Activated T-cell treated with anti-CD3 and anti-CD28 coated beads, Interleukin-2, amount 50 U/mL, for 24 hours (primary cell): Measurements from ENCODE around the gene RABGAP1L.

Experiments
- DNase-seq: peaks from one replicate; pipeline ENCODE4 v3.0.0-alpha.2; 2020
- H3K27ac Mint-ChIP-seq: 2 replicates; pipeline ENCODE4 v1.8.0; 2020; ENCODE audit warnings: mild to moderate bottlenecking, mixed read lengths
- H3K27me3 Mint-ChIP-seq: 2 replicates; pipeline ENCODE4 v1.8.0; 2020; ENCODE audit warnings: mixed read lengths
- H3K36me3 Mint-ChIP-seq: 2 replicates; pipeline ENCODE4 v1.8.0; 2020; ENCODE audit warnings: low read depth, mixed read lengths
- H3K4me1 Mint-ChIP-seq: 2 replicates; pipeline ENCODE4 v1.8.0; 2020; ENCODE audit warnings: low read depth, mixed read lengths
- H3K4me3 Mint-ChIP-seq: 2 replicates; pipeline ENCODE4 v1.8.0; 2020; ENCODE audit warnings: mild to moderate bottlenecking, moderate library complexity, mixed read lengths
- H3K9me3 Mint-ChIP-seq: 2 replicates; pipeline ENCODE4 v1.8.0; 2020; ENCODE audit warnings: mixed read lengths

The RABGAP1L gene

GRCh38 chr1:174949645-174950044 lies 790.3 kb downstream of the RABGAP1L start:
- Mint-ChIP-seq H3K27ac (no peak overlapping the region), H3K4me3 (no peak overlapping the region), H3K9me3 (no peaks in the 10 kb centered on the region), H3K36me3 (no peaks in the 10 kb centered on the region), H3K27me3 (no peaks in the 10 kb centered on the region), H3K4me1 (peaks cover 15% of the 10 kb centered on the region)
- no peak for DNase-seq

GRCh38 chr1:174953285-174954072 lies 794.2 kb downstream of the RABGAP1L start:
- Mint-ChIP-seq H3K27ac (no peak overlapping the region), H3K36me3 (peaks cover 7% of the 10 kb centered on the region), H3K4me3 (no peak overlapping the region), H3K4me1 (peaks cover 36% of the 10 kb centered on the region), H3K9me3 (no peaks in the 10 kb centered on the region), H3K27me3 (no peaks in the 10 kb centered on the region)
- no peak for DNase-seq

- Mint-ChIP-seq H3K4me1 (peaks cover 37% of the 10 kb centered on the region), H3K27me3 (no peaks in the 10 kb centered on the region), H3K4me3 (no peak overlapping the region), H3K36me3 (peaks cover 7% of the 10 kb centered on the region), H3K27ac (peak overlapping the region; percentile 56), H3K9me3 (no peaks in the 10 kb centered on the region)
- no peak for DNase-seq
These were observed 794.7 kb downstream of the RABGAP1L start for GRCh38 chr1:174954073-174954460.

- Mint-ChIP-seq H3K4me3 (no peak overlapping the region), H3K36me3 (peaks cover 7% of the 10 kb centered on the region), H3K27me3 (no peaks in the 10 kb centered on the region), H3K9me3 (no peaks in the 10 kb centered on the region), H3K4me1 (peaks cover 37% of the 10 kb centered on the region), H3K27ac (peak overlapping the region; percentile 29)
- DNase-seq: no peak
These were observed 795.6 kb downstream of the RABGAP1L start for GRCh38 chr1:174954671-174955669.

GRCh38 chr1:174956086-174956485 lies 796.8 kb downstream of the RABGAP1L start:
- H3K27ac Mint-ChIP-seq: no peak overlapping the region
- H3K27me3 Mint-ChIP-seq: no peaks in the 10 kb centered on the region

GRCh38 chr1:174956976-174957375 lies 797.7 kb downstream of the RABGAP1L start:
- H3K4me3 Mint-ChIP-seq: no peak overlapping the region
- H3K9me3 Mint-ChIP-seq: no peaks in the 10 kb centered on the region
- DNase-seq: no peak
- peaks cover 35% of the 10 kb centered on the region for H3K4me1 Mint-ChIP-seq
- H3K36me3 Mint-ChIP-seq: peaks cover 7% of the 10 kb centered on the region
- no peaks in the 10 kb centered on the region for H3K27me3 Mint-ChIP-seq
- no peak overlapping the region for H3K27ac Mint-ChIP-seq

More at GRCh38 chr1:174956086-174956485, 796.8 kb downstream of the RABGAP1L start:
- H3K4me3 Mint-ChIP-seq: no peak overlapping the region
- no peak for DNase-seq
- H3K36me3 Mint-ChIP-seq: peaks cover 7% of the 10 kb centered on the region
- no peaks in the 10 kb centered on the region for H3K9me3 Mint-ChIP-seq
- peaks cover 35% of the 10 kb centered on the region for H3K4me1 Mint-ChIP-seq

- no peak for DNase-seq
- Mint-ChIP-seq H3K9me3 (no peaks in the 10 kb centered on the region), H3K27me3 (no peaks in the 10 kb centered on the region), H3K27ac (peak overlapping the region; percentile 20), H3K4me3 (no peak overlapping the region), H3K4me1 (peaks cover 35% of the 10 kb centered on the region), H3K36me3 (peaks cover 7% of the 10 kb centered on the region)
These were observed 798.5 kb downstream of the RABGAP1L start for GRCh38 chr1:174957829-174958228.

- H3K4me1 Mint-ChIP-seq: peaks cover 36% of the 10 kb centered on the region
- H3K27me3 Mint-ChIP-seq: no peaks in the 10 kb centered on the region
- no peak overlapping the region for H3K27ac Mint-ChIP-seq
- no peaks in the 10 kb centered on the region for H3K9me3 Mint-ChIP-seq
- peaks cover 7% of the 10 kb centered on the region for H3K36me3 Mint-ChIP-seq
- DNase-seq: no peak
- no peak overlapping the region for H3K4me3 Mint-ChIP-seq
These were observed 799.1 kb downstream of the RABGAP1L start for GRCh38 chr1:174958396-174958795.

- peaks cover 7% of the 10 kb centered on the region for H3K36me3 Mint-ChIP-seq
- DNase-seq: no peak
These were observed 801.0 kb downstream of the RABGAP1L start for GRCh38 chr1:174960362-174960761.

GRCh38 chr1:174963529-174964125 lies 804.3 kb downstream of the RABGAP1L start:
- H3K4me3 Mint-ChIP-seq: no peak overlapping the region
- H3K4me1 Mint-ChIP-seq: peaks cover 51% of the 10 kb centered on the region
- H3K27ac Mint-ChIP-seq: peak overlapping the region; percentile 90

More at GRCh38 chr1:174960362-174960761, 801.0 kb downstream of the RABGAP1L start:
- Mint-ChIP-seq H3K4me3 (no peak overlapping the region), H3K4me1 (peaks cover 39% of the 10 kb centered on the region), H3K27ac (no peak overlapping the region), H3K27me3 (no peaks in the 10 kb centered on the region), H3K9me3 (no peaks in the 10 kb centered on the region)

GRCh38 chr1:174964261-174964971 lies 805.1 kb downstream of the RABGAP1L start:
- H3K4me3 Mint-ChIP-seq: peak overlapping the region; percentile 53
- no peaks in the 10 kb centered on the region for H3K36me3 Mint-ChIP-seq
- no peaks in the 10 kb centered on the region for H3K27me3 Mint-ChIP-seq
- peaks cover 59% of the 10 kb centered on the region for H3K4me1 Mint-ChIP-seq
- no peaks in the 10 kb centered on the region for H3K9me3 Mint-ChIP-seq
- peak overlapping the region; percentile 90 for H3K27ac Mint-ChIP-seq
- DNase-seq: no peak

More at GRCh38 chr1:174963529-174964125, 804.3 kb downstream of the RABGAP1L start:
- DNase-seq: no peak
- H3K36me3 Mint-ChIP-seq: no peaks in the 10 kb centered on the region
- H3K9me3 Mint-ChIP-seq: no peaks in the 10 kb centered on the region
- H3K27me3 Mint-ChIP-seq: no peaks in the 10 kb centered on the region

GRCh38 chr1:174964972-174965361 lies 805.6 kb downstream of the RABGAP1L start:
- Mint-ChIP-seq H3K9me3 (no peaks in the 10 kb centered on the region), H3K4me1 (peaks cover 64% of the 10 kb centered on the region), H3K27ac (peak overlapping the region; percentile 90), H3K27me3 (no peaks in the 10 kb centered on the region), H3K4me3 (peak overlapping the region; percentile 53), H3K36me3 (peaks cover 2% of the 10 kb centered on the region)
- DNase-seq: no peak

GRCh38 chr1:174965362-174966007 lies 806.2 kb downstream of the RABGAP1L start:
- peak overlapping the region; percentile 53 for H3K4me3 Mint-ChIP-seq
- H3K36me3 Mint-ChIP-seq: peaks cover 5% of the 10 kb centered on the region
- peaks cover 70% of the 10 kb centered on the region for H3K4me1 Mint-ChIP-seq
- H3K9me3 Mint-ChIP-seq: no peaks in the 10 kb centered on the region
- H3K27me3 Mint-ChIP-seq: no peaks in the 10 kb centered on the region
- H3K27ac Mint-ChIP-seq: peak overlapping the region; percentile 90
- DNase-seq: peak; percentile 37
